Putamen (tissue), 1 donor: ENCODE measurements around the gene CMTM1.

Source experiments
- DNase-seq: peaks from one replicate; pipeline ENCODE4 v3.0.0-alpha.2; 2016; ENCODE audit warnings: low spot score

The CMTM1 gene, protein sequence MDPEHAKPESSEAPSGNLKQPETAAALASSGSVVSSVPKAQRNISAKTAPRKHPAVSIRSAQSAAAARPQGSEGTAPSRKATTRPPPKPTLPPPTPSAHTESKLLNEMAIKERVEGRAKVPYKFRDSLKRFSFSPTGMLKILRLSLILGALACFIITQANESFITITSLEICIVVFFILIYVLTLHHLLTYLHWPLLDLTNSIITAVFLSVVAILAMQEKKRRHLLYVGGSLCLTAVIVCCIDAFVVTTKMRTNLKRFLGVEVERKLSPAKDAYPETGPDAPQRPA

DNA sequence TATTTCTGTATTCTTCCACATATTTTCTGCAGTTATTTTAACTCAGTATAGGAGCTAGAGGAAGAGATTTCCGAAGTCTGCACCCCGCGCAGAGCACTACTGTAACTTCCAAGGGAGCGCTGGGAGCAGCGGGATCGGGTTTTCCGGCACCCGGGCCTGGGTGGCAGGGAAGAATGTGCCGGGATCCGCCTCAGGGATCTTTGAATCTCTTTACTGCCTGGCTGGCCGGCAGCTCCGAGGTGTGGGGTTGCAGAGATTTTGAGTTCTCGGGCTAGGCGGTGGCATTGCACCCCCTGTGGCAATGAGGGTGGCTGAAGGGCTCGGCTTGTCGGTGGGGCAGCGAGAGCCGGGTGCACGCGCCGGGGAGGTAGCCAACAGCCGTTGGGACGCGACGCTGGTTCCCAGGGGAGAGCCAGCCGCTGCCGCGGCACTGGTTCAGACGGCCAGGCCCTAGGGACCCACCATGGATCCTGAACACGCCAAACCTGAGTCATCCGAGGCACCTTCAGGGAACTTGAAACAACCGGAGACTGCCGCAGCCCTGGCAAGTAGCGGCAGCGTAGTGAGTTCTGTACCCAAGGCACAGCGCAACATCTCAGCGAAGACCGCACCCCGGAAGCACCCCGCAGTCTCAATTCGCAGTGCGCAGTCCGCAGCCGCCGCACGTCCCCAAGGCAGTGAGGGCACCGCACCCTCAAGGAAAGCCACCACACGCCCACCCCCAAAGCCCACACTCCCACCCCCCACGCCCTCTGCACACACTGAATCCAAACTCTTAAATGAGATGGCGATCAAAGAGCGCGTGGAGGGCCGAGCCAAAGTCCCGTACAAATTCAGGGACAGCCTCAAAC lies at the start of gene CMTM1:
CMTM1 (plus strand) TSS at position 389 of the 851 bp plus-strand sequence; CDS start at position 464, 75 bp downstream.
- DNase-seq: no peak

DNA sequence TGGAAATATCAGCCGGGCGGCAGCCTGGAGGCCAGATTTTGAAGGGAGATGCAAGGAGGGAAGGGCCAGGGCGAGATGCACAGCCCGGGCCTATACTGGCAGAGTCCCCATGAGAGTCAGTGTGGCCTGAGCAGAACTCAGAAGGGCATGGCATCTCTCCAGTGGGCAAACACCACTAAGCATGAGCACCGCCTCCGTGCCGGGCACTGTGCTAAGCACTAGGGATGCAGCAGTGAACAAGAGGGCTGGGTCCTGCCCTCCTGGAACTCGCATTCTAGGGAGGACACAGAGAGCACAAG lies 49.8 kb upstream of the CMTM1 start:
- no peak for DNase-seq

DNA sequence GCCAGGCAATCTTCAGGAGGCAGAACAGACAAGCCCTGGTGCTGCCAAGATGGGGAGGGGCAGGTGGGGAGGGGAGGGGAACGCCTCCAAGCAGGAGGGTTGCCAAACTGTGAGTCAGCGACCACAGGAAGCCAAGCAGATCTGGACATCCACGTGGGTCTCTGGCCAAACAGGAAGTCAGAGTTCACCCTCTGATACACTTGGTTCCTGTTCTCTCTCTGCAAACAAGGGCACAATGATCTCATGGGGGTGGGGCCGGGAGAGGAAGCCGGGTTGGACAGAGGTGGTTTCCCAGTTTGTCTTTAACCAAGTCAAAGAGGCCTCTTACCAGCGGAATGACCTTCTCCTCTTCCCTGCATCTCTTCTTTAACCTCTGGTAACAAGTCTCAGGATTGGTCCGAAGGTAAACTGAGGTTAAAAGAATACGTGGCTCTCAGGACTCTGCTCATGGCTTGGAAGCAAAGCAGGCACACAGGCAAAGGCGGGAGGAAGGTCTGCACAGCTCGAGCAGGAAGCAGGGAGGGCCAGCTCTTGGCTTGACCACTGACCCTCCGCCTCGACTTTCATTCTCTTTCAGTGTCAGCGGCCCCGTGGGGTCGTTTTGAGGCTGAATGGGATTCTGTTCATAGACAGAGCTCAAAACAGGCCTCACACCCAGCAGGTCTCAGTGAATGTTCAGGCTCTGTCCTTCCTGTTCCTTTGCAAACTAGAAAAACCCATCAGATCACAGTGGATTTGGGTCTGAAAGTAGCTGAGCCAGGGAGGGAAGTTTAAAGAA lies 49.2 kb upstream of the CMTM1 start:
- peak; percentile 94 for DNase-seq

DNA sequence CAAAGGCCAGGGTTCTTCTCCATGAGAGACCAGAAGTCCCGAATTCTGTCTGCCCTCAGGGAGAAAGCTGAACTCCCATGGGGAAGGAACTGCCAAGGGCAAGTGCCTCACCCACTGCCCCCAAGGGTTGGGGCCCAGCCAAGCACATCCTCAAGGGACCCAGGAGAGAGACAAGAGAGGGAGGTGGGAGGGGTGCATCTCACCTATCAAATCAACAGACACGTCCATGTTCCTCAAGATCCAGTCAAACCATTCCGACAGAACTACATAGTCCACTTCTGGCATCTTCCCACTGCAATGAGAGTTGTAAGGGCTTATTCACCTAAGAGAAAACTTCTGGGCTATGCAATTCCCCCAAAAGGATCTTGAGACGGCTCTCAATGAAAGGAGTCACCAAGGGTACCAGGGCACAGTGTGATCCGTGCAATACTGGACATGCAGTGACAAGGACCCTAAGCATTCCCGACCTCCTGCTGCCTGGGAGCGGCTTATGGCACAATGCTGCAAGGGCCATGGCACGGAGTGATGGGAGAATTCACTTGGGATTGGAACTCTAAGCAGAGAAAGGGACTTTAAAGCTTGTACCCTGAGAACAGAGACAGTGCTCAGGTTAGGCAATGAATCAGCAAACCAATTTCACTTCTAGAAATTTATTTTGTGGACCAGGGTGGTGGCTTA lies 48.5 kb upstream of the CMTM1 start:
- no peak for DNase-seq

DNA sequence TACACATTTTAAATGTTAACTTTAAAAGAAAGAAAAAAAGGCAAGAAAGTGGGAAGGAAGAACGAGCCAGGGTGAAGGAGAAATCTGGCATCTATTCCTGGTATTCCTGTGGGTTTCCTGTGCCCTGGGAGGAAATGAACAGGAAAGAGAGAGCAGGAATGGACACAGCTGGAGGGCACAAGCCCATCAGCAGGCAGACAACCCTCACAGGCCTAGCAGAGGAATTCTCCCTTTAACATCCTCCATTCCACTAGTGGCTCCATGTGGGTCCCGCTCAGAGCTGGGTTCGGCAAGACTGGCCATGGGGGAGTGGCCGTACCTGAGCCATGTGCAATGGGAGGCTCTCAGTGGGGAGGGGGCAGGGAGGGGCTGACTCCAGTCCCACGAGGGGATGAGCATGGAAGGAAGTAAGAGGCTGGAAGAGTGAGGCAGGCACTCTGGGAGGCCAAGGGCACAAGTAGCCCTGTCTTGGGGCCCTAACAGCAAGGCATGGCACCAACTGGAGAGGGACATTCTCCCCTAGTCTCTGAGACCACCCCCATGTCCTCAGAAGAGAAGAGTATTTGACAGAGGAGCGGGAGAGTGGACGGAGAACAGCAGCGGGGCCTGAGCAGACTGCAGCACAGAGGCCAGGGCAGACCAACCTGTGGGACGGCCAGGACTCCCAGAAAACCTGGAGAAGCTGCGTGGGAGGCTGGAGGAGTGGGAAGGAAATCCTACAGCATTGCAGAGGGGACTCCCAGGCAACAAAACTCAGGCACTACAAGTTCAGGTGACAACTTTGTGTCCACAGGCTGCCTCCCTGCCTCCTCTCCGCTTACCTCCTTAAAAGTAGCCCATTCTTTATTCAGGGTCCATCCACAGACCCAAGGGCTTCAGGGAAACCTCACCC lies 46.5 kb upstream of the CMTM1 start:
- DNase-seq: no peak

DNA sequence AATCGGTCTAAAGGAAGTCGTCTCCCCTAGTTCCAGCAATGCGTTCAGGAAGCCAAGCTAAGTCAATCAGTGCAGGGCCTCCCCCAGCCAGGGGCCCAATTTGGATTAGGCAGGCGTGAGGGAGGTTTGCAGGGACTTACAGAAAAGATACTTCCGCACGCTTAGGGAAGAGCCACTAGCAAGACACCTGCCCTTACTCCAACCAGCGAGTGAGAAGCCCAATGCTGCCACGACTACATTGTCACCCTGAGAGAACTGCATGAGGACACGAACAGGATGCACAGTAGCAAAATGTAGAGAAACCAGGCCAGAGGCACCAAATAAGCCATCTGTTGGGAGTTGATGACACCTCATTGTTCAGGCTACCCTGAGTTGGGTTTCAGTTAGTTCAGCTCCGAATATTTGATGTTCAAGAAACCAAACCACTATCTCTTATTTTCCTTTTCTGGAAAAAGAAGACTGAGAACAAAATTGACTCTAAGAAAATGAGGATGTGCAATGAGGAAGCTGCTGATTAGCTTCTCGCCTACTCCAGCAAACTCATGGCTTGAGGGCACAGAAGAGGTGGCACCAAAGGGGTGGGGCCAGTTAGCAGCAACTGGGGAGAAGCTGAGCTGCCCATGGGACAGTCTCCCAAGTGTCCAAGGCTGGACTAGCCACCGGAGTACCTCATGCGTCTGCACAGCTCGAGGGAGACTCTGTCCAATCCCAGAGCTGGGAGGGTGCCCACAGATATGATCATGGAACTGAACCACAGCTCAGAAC lies 45.7 kb upstream of the CMTM1 start:
- DNase-seq: no peak

DNA sequence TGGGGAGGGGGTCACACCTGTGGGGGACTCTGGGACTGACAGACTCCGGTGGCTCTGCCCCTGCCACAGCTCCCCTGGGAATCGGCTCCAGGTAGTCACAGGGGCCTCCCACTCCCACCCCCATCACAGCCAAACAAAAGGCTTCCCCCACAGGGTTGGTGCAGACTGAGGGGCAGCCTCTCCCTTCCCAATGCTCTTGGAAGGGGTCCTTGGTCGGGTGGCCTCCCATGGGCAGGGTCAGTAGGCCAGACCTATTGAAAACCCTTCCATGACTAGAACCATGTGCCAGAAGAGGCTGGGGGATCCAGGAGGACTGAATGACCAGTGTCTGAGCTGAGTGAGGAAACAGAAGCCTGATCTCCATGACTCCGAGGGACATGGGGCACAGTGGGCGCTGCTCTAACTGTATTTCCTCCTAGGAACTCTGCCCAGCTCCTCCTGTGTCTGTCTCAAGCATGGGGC lies 45.0 kb upstream of the CMTM1 start:
- DNase-seq: no peak

DNA sequence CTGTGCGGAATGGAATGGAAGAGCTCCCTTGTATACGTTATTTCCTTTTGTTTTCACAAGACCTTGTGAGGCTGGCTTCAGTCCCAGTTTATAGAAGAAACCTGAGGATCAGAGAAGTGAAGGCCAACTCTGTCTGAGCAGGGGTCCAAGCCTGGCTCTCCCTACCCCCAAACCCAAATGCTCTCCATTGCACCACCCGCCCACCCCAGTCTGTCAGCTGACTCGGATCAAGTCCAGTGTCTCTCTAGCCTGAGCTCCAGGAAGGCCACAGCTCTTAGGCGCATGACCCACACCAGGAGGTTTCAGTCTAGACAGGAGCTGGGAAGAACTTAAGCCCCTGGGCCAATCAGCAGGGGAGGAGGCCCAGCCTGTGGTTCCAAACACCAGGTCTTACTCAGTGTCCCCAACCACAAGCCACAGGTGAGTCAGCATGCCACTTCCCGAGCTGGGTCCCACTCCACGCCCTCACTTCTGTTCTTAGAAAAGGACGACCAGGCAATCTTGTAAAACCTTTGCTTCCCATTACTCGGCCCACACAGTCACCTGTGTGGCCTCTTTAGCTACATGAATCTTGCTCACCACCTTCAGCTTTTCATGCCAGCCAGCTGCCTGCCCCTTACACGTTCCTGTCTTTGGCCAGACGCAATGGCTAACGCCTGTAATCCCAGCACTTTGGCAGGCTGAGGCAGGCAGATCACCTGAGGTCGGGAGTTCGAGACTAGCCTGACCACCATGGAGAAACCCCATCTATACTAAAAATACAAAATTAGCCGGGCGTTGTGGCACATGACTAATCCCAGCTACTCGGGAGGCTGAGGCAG lies 44.1 kb upstream of the CMTM1 start:
- no peak for DNase-seq

DNA sequence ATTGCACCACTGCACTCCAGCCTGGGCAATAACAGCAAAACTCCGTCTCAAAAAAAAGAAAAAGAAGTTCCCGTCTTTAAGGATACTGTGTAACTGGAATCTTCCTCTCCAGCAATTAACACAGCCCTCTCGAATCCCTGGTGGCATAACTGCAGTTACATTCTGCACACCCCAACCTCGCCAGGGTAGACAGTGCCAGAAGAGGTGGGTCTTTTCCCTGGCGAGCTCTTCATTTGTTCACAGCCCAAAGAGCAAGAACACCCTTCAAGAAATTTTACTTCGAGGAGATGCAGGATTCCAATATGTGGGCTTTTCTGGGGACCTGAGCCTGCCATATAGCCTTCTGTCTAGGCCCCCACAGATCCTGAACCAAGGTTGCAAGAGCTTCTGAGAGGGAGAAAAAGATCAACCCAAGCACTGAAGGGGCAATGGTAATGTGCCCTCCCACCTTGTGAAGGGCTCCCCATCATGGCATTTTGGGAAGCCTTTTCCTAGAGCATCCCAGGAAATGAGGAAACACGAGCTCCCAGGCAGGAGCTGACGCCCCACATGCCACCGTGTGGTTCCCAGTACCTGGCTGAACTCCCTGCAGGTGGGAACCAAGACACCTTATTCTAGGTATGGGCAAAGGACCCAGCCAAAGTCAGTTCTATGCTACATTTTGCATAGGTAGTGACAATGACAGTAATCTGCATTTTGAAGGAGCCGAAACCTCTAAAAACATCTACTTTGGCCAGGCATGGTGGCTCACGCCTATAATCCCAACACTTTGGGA lies 43.2 kb upstream of the CMTM1 start:
- DNase-seq: no peak

DNA sequence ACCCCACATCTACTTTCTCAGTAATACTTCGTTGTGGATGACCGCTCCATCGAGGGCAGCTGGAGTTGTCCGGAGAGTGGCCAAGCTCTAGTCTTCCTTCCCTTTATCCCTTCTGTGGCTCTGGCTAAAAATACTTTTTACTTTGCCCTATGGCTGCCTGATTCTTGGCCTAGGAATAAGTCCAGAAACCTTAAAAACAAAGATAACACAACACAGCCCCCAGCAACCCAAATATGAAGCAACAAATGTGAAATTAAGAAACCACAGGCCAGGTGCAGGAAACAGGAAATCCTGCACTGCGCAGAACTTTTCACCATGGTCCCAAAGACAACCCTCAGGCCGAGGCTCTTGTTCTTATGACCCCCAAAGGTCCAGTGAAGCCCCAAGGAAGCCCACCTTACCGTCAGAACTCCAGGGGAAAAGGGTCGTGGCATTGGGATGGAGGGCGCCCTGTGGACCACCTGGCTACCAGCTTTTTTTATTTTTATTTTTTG lies 42.3 kb upstream of the CMTM1 start:
- no peak for DNase-seq

DNA sequence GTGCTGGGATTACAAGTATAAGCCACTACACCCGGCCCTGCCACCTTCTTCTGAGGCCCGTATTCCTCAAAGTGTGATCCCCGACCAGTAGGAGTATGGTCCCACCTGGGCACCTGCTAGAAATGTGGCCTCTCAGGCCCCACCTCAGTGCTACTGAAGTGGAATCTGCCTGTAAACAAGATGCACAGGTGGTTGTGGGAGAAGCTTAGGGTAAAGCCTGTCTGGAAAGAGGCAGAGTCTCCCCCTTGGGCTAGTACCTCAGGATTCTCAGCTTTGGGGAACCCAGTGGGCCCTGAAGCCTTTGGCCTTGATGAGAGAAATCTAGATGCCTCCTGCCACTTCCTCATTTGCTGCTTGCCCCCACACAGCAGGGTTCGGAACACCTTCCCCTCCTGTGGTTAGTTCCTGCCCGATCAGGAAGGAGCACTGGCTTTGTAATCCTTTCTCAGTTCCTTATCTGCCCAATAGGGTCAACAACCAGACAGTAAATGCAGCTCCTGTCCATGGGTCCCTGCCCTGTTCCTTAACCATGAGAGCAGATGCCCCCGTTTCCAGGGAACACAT lies 41.6 kb upstream of the CMTM1 start:
- DNase-seq: peak; percentile 53

DNA sequence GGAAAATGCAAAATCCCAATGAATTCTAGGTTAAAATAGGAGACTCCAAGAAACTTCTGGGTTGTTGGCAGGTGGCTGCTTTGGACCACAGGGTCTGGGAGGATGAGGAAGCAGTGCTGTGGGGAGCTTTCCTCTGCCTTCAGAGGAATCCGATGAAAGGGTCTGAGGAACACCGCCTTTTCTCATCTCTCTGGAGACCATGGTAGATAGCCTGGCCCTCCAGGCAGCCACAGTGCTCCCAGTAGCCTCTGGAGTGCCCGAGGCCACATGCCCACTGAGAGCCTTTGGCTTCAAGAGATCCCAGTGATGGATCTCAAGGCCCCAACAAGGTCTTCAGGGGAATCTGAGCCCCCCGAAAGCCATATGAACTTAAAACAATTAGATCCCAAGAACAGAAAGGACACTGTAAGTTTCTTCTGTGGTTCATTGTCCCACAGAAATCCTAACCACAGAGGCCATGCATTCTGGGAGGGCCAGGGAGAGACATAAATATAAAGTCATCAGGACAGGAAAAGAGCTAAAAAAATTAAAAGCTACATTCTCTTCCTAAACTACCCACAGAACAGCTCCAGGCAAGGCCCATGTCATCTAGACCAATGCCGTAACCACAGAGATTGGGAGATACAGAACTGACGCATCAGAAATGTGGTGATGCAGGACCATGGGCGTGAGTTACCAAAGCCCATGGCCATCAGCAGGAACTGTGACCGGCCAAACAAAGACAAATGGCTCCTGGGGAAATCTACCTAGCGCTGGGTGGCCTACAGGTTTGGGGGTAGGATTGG lies 40.7 kb upstream of the CMTM1 start:
- DNase-seq: no peak

DNA sequence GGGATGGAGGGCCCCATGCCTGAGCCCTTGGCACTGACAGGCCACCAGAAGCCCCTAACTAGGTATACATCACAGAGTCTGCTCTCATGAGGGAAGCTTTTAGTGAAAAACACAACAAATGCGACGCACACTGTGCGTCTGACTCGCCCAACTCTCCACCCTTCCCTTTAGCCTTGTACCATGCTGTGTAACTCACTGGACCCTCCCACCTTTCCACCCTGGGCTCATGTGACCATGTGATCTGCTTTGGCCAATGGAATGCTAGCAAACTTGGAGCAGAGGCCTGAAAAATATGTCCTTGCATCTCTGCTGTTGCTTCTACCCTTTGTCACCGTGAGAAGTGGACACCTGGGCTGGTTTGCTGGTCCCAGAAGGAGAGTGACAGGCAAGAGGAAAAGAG lies 37.9 kb upstream of the CMTM1 start:
- no peak for DNase-seq

DNA sequence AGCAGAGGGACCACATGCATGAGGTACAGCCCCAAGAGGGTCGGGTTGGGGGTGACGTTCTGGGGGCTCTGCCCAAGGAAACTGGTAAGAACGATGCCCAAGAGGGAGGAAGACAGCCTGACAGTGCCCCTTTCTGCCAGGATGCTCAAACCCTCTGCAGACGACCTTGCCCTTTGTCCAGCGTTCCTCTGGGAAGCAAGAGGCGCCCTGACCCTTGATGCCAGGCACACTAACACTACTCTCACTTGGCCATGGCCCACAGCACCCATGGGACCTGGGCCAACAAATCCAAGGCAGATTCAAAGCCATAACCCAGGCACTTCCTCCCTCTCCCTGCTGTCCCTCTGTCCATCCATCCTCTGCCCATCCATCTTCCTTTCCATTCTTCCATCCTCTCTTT lies 36.8 kb upstream of the CMTM1 start:
- DNase-seq: no peak

DNA sequence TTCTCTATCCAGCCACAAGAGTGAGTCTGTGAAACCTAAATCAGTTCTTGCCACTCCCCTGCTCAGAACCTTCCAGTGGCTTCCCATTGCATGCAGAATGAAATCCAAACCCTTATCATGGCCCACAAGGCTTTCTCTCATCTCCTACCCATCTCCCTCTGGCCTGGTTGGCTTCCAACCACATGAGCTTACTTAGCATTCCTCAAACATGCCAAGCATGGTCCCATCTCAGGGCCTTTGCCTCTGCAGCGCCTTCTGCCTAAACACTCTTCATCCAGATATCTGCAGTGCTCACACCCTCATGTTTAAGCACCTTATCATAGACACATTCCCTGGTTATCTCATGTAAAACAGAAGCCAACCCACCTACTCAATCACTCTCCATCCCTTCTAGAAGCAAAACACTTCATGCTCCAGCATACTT lies 31.9 kb upstream of the CMTM1 start:
- no peak for DNase-seq

DNA sequence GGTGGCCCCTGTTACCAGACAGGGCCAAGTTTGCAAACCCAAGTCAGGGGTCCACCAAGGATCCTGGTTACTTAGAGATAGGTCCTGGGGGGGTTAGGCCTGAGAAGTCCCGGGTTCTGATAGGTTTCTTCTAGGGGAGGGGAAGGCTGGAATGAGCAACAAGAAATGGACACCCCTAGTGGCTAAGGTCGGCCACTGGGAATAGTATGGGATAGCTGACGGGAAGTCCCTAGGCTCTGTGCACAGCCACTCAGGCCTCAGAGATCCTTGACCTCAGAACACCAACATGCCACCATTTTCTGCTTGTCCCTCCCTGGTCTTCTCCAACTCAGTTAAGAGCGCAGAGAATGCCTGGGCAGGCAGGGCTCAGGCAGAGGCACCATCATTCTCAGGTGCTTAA lies 29.7 kb upstream of the CMTM1 start:
- DNase-seq: no peak

DNA sequence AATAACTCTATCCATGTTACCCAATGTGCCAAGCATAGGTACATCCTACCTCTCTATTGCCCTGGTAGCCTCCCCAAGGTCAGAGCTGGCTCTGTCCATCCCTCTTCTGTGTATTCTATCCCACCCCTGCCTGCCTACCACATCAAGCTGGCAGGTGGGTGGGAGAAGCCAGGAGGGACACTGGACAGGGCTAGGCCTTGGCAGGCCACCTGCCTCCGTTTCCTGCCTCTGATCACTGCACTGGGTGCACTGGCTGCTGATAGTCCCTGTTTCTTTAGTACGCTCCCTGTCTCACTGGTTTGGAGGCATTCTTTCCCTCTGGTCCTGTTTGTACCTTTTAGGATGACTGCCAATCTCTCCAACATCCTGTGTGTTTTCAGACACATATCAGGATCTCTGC lies 29.0 kb upstream of the CMTM1 start:
- no peak for DNase-seq
